Liver (tissue), 9 donors: ENCODE measurements around the gene WDR48. TPM values are rescaled to one million over a fixed set of nuclear protein-coding genes. Genes with fewer than 3 reads are reported as not detected.

Experiments used
- DNase-seq: peaks from one replicate; pipeline ENCODE4 v3.0.0-alpha.2; 2017; ENCODE audit warnings: low spot score
- H3K27ac ChIP-seq, 2 donors: one replicate each; pipeline ENCODE4 v1.7.0; 2013; ENCODE audit warnings: inconsistent platforms in 2 of 2, low read length in 2 of 2, control low read depth in 1 of 2, low read depth in 1 of 2, mild to moderate bottlenecking in 1 of 2
- H3K27me3 ChIP-seq, 4 donors: one replicate each; pipeline versions ENCODE4 v1.6.1 to v1.7.0; 2013; ENCODE audit warnings: low read length in 3 of 4, inconsistent platforms in 1 of 4, mild to moderate bottlenecking in 1 of 4, moderate library complexity in 1 of 4; ENCODE audit not compliant: control insufficient read depth in 4 of 4, insufficient read depth in 4 of 4
- H3K36me3 ChIP-seq, 4 donors: one replicate each; pipeline versions ENCODE4 v1.6.1 to v1.7.0; 2013; ENCODE audit warnings: low read length in 3 of 4, mild to moderate bottlenecking in 3 of 4, low read depth in 1 of 4, moderate library complexity in 1 of 4; ENCODE audit not compliant: control insufficient read depth in 4 of 4, insufficient read depth in 3 of 4
- H3K4me1 ChIP-seq, 4 donors: one replicate each; pipeline versions ENCODE4 v1.6.1 to v1.7.0; 2013; ENCODE audit warnings: low read length in 3 of 4, mild to moderate bottlenecking in 3 of 4, moderate library complexity in 1 of 4; ENCODE audit not compliant: control insufficient read depth in 4 of 4, insufficient read depth in 4 of 4
- H3K4me3 ChIP-seq, 3 donors: one replicate each; pipeline versions ENCODE4 v1.6.1 to v1.7.0; 2013; ENCODE audit warnings: low read length in 3 of 3, control low read depth in 1 of 3, low read depth in 1 of 3, mild to moderate bottlenecking in 1 of 3
- H3K9ac ChIP-seq, 2 donors: one replicate each; pipeline ENCODE4 v1.7.0; 2013; ENCODE audit warnings: low read length in 2 of 2, mild to moderate bottlenecking in 2 of 2, moderate library complexity in 2 of 2, control low read depth in 1 of 2, low read depth in 1 of 2
- H3K9me3 ChIP-seq, 4 donors: one replicate each; pipeline versions ENCODE4 v1.6.1 to v1.7.0; 2013; ENCODE audit warnings: low read length in 3 of 4; ENCODE audit not compliant: control insufficient read depth in 4 of 4
- EGR1 ChIP-seq, 2 donors: IDR thresholded peaks; 2 replicates each; pipeline ENCODE4 v1.6.1; 2016 to 2018; ENCODE audit warnings: antibody characterized with exemption in 2 of 2, low read depth in 2 of 2
- FOXA2 ChIP-seq: IDR thresholded peaks from 2 replicates; pipeline ENCODE4 v1.6.1; 2016; ENCODE audit warnings: antibody characterized with exemption
- GABPA ChIP-seq, 2 donors: IDR thresholded peaks in 1 of 2; conservative IDR thresholded peaks in 1 of 2; 2 replicates each; pipeline ENCODE4 v1.6.1; 2016; ENCODE audit warnings: antibody characterized with exemption in 2 of 2, mild to moderate bottlenecking in 1 of 2, moderate library complexity in 1 of 2
- HNF4A ChIP-seq, 2 donors: conservative IDR thresholded peaks; 2 replicates each; pipeline ENCODE4 v1.6.1; 2016; ENCODE audit warnings: antibody characterized with exemption in 2 of 2, mild to moderate bottlenecking in 2 of 2
- HNF4G ChIP-seq: IDR thresholded peaks from 2 replicates; pipeline ENCODE4 v1.6.1; 2016; ENCODE audit warnings: antibody characterized with exemption
- JUND ChIP-seq, 2 donors: IDR thresholded peaks; 2 replicates each; pipeline ENCODE4 v1.6.1; 2016; ENCODE audit warnings: antibody characterized with exemption in 2 of 2
- NR2F2 ChIP-seq: IDR thresholded peaks from 2 replicates; pipeline ENCODE4 v1.6.1; 2016; ENCODE audit warnings: antibody characterized with exemption
- RAD21 ChIP-seq, 2 donors: IDR thresholded peaks; 2 replicates each; pipeline ENCODE4 v1.6.1; 2016; ENCODE audit warnings: antibody characterized with exemption in 2 of 2, mild to moderate bottlenecking in 2 of 2
- RXRA ChIP-seq, 2 donors: IDR thresholded peaks; 2 replicates each; pipeline ENCODE4 v1.6.1; 2017 to 2018; ENCODE audit warnings: antibody characterized with exemption in 2 of 2, mild to moderate bottlenecking in 1 of 2
- SP1 ChIP-seq: IDR thresholded peaks from 2 replicates; pipeline ENCODE4 v1.6.1; 2018; ENCODE audit warnings: antibody characterized with exemption, mild to moderate bottlenecking
- TAF1 ChIP-seq: conservative IDR thresholded peaks from 2 replicates; pipeline ENCODE4 v1.6.1; 2016; ENCODE audit warnings: antibody characterized with exemption, mild to moderate bottlenecking
- WGBS: extraction: QIAGEN DNeasy Blood & Tissue Kit; methylation state at CpG from one replicate; pipeline ENCODE4 v1.1.7; 2013; 5-methylcytosine and 5-hydroxymethylcytosine counted together
- polyA plus RNA-seq, 2 donors: library from polyadenylated mRNA; stranded (reverse) in 1 of 2; unstranded in 1 of 2; fragments of 200-250 nt in 1 of 2; fragments of >200 nt in 1 of 2; fragmentation: Nextera tagmentation in 1 of 2; extraction: Ambion mirVana in 1 of 2; gene quantifications; one replicate each; pipeline versions ENCODE4 v1.2.1 to v1.2.3, GENCODE V29; 2013 to 2015
- total RNA-seq, 2 donors: library from RNA; depleted of rRNA; stranded (reverse); fragments of >200 nt; gene quantifications; one replicate each; pipeline ENCODE4 v1.2.3, GENCODE V29; 2014
- TF ChIP-seq, protein P1 (sequence below): fragments of 150-350 bp; IDR thresholded peaks from 2 replicates; pipeline ENCODE4 v1.5.1; 2017; ENCODE audit warnings: improper control_type of control experiment, low read depth, low read length; ENCODE audit not compliant: missing input control
- TF ChIP-seq, protein P2 (sequence below): IDR thresholded peaks from 2 replicates; pipeline ENCODE4 v1.6.1; 2016; ENCODE audit warnings: antibody characterized with exemption
- TF ChIP-seq, protein P3 (sequence below): IDR thresholded peaks from 2 replicates; pipeline ENCODE4 v1.6.1; 2016; ENCODE audit warnings: antibody characterized with exemption
- TF ChIP-seq, protein P4 (sequence below): IDR thresholded peaks from 2 replicates; pipeline ENCODE4 v1.6.1; 2016; ENCODE audit warnings: antibody characterized with exemption
- donor health status: healthy.
- donor health status: healthy.
- donor health status: healthy.
- donor health status: healthy.
- donor health status: healthy.

Gene WDR48
- total and polyA plus RNA-seq, 4 donors, result 8.0 to 24.9 (median 16.5) TPM

DNA sequence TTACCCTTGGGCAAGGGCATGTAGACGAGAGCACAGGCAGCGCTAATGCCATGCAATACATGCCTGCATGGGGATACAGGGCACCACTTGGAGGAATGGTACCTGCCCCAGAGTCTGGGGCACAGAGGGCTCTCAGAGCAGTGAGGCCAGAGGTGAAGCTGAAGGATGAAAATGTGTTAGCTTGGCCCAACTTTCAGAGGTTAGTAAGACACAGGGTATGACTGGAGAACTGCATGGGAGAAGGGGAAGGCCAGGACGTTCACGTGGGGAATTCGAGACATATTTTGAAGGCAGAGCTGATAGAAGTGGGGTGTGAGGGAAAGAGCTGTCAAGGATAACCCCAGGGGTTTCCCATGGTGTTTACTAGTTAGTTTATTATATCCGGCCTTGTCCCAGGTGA is 82.0 kb downstream of the WDR48 start (continued):
- TF ChIP-seq TAF1, result no peak
- no peak for TF ChIP-seq RXRA (IDR thresholded peaks at IDR 0.05)
- TF ChIP-seq FOXA2, result no peak

DNA sequence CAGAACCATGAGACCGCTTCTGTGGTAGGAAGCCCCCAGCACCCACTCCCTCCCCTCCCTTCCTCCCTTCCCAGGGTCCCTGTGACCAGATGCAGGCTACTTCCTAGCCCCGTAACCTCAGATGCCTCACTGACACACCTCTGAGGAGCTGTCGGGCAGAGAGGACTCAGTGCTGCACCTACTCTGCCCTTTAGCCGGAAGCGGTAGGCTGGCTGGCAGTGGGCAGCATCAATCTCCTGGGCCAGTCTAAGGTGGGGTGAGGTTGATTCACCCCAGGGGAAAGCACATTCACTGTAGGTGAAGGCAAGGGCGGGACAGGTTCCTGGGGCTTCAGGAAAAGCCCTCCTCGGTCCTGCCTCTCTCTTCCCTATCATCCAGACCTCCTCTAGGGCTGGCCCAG is 82.5 kb downstream of the WDR48 start:
- H3K36me3 ChIP-seq, result no peaks in the 10 kb centered on the region
- no peak for DNase-seq
- H3K9me3 ChIP-seq, result no peaks in the 10 kb centered on the region
- no peak for TF ChIP-seq RXRA (IDR thresholded peaks at IDR 0.05)
- TF ChIP-seq, protein P1, sequence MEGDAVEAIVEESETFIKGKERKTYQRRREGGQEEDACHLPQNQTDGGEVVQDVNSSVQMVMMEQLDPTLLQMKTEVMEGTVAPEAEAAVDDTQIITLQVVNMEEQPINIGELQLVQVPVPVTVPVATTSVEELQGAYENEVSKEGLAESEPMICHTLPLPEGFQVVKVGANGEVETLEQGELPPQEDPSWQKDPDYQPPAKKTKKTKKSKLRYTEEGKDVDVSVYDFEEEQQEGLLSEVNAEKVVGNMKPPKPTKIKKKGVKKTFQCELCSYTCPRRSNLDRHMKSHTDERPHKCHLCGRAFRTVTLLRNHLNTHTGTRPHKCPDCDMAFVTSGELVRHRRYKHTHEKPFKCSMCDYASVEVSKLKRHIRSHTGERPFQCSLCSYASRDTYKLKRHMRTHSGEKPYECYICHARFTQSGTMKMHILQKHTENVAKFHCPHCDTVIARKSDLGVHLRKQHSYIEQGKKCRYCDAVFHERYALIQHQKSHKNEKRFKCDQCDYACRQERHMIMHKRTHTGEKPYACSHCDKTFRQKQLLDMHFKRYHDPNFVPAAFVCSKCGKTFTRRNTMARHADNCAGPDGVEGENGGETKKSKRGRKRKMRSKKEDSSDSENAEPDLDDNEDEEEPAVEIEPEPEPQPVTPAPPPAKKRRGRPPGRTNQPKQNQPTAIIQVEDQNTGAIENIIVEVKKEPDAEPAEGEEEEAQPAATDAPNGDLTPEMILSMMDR, result no peak
- TF ChIP-seq, protein P2, sequence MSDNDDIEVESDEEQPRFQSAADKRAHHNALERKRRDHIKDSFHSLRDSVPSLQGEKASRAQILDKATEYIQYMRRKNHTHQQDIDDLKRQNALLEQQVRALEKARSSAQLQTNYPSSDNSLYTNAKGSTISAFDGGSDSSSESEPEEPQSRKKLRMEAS, result no peak
- H3K4me1 ChIP-seq, result no peaks in the 10 kb centered on the region
- no peak overlapping the region for H3K27ac ChIP-seq
- WGBS, result 86% methylated on average over 7 of the region's 7 CpGs
- no peak overlapping the region for H3K4me3 ChIP-seq
- no peak overlapping the region for H3K9ac ChIP-seq
- H3K27me3 ChIP-seq, result no peaks in the 10 kb centered on the region

DNA sequence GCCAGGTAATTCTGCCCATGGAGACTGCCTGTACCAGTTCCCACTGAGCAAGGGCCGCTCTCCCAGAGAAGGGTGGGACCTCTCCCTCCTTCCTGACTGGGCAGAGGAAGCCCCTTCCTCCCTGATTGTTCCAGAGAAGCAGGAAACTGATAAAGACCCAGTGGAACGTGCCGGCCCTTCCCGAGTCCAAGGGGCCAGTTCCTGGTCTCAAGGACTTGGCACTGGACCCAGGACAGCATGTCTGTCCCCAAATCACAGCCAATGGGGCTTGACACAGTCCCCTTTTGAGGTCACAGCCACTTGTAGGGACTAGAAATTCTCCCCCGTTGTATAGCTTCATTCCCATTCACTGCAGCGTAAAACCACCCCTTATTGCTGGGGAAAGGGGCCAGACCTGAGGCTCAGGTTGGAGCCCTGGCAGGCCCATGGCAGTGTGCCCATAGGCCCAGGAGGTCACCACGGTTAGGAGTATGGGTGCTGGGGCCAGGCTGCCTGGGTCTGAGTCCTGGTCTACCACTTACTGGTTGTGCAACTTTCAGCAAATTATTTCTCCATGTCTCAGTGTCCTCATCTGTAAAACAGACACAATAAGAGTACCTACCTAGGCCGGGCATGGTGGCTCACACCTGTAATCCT is 83.5 kb downstream of the WDR48 start:
- H3K4me1 ChIP-seq, result no peaks in the 10 kb centered on the region
- peaks cover 0 to under 1% (median 0%) of the 10 kb centered on the region in 4 donors for H3K36me3 ChIP-seq
- H3K27me3 ChIP-seq, result no peaks in the 10 kb centered on the region
- H3K27ac ChIP-seq, result no peak overlapping the region
- 74% methylated on average over 8 of the region's 8 CpGs for WGBS
- no peak overlapping the region for H3K4me3 ChIP-seq
- no peaks in the 10 kb centered on the region for H3K9me3 ChIP-seq
- TF ChIP-seq SP1, result peak; percentile 55
- TF ChIP-seq, protein P2, result no peak
- no peak for TF ChIP-seq HNF4G
- no peak for TF ChIP-seq JUND (IDR thresholded peaks at IDR 0.05)
- TF ChIP-seq NR2F2, result peak; percentile 86
- TF ChIP-seq, protein P3, sequence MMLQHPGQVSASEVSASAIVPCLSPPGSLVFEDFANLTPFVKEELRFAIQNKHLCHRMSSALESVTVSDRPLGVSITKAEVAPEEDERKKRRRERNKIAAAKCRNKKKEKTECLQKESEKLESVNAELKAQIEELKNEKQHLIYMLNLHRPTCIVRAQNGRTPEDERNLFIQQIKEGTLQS, result no peak
- DNase-seq, result no peak
- no peak overlapping the region for H3K9ac ChIP-seq

DNA sequence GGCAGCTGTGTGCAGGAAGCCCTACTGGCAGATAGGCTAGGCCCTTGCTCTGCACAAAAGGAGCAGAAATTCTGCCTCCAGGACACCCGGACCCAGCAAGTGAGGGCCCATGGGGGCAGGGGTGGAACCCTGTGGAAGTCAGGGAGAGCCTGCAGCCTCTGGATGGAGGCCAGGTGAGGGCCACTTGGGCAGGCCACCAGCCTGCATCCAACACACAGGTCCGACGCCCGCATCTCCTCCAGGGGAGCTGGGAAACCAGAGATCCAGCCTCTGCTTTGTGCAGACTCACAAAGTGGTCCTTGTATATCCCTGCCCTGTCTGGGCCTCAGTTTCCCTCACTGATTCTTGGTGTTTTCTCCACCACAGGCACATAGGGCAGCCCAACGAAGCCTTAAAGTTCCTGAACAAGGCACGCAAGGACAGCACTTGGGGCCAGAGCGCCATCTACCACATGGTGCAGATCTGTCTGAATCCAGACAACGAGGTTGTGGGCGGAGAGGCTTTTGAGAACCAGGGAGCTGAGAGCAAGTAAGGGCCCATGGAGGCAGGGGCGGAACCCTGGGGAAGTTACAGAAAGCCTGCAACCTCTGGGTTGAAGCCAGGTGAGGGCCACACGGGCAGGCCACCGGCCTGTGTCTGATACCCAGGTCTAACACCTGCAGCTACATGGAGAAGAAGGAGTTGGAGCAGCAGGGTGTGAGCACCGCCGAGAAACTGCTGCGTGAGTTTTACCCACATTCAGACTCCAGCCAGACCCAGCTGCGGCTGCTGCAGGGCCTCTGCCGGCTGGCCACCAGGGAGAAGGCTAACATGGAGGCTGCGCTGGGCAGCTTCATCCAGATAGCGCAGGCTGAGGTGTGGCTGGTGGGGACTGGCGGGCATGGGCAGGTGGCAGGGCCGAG is 85.0 kb downstream of the WDR48 start:
- no peaks in the 10 kb centered on the region for H3K27me3 ChIP-seq
- H3K4me1 ChIP-seq, result peaks cover 0 to 6% (median under 1%) of the 10 kb centered on the region in 4 donors
- no peak for DNase-seq
- no peak overlapping the region for H3K4me3 ChIP-seq
- no peak overlapping the region for H3K9ac ChIP-seq
- no peak overlapping the region for H3K27ac ChIP-seq
- H3K9me3 ChIP-seq, result no peaks in the 10 kb centered on the region
- peaks cover 3 to 14% (median 7%) of the 10 kb centered on the region in 4 donors for H3K36me3 ChIP-seq
- 91% methylated on average over 21 of the region's 21 CpGs for WGBS
- TF ChIP-seq FOXA2 (no peak), GABPA (IDR thresholded peaks at IDR 0.05 in 1 of 2, conservative IDR thresholded peaks at IDR 0.05 in 1 of 2) (no peak), HNF4A (conservative IDR thresholded peaks at IDR 0.05) (no peak), RAD21 (IDR thresholded peaks at IDR 0.05) (no peak), RXRA (IDR thresholded peaks at IDR 0.05) (no peak), EGR1 (IDR thresholded peaks at IDR 0.05; ENCODE audit: low read depth in 2 of 2) (no peak), JUND (IDR thresholded peaks at IDR 0.05) (no peak), SP1 (no peak)
- TF ChIP-seq, protein P3, result no peak
- TF ChIP-seq, protein P2, result no peak
- TF ChIP-seq, protein P4, sequence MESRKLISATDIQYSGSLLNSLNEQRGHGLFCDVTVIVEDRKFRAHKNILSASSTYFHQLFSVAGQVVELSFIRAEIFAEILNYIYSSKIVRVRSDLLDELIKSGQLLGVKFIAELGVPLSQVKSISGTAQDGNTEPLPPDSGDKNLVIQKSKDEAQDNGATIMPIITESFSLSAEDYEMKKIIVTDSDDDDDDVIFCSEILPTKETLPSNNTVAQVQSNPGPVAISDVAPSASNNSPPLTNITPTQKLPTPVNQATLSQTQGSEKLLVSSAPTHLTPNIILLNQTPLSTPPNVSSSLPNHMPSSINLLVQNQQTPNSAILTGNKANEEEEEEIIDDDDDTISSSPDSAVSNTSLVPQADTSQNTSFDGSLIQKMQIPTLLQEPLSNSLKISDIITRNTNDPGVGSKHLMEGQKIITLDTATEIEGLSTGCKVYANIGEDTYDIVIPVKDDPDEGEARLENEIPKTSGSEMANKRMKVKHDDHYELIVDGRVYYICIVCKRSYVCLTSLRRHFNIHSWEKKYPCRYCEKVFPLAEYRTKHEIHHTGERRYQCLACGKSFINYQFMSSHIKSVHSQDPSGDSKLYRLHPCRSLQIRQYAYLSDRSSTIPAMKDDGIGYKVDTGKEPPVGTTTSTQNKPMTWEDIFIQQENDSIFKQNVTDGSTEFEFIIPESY, result no peak
- TF ChIP-seq, protein P1, result no peak
